ENCODE measurements around the gene MAP3K5.

Gene MAP3K5

GRCh38 chr6:136521911-136522310, 270.4 kb downstream of the MAP3K5 start:
- Histone ChIP-seq H3K27ac (ENCODE audit: low read depth, low read length) (no peak overlapping the region), H3K56ac (ENCODE audit: low read length) (no peak overlapping the region), H3K23ac (ENCODE audit: low read length) (no peak overlapping the region), H3K4me1 (ENCODE audit: control insufficient read depth, low read depth, low read length) (peaks cover 12% of the 10 kb centered on the region), H4K5ac (ENCODE audit: low read length) (no peak overlapping the region), H3K36me3 (ENCODE audit: control insufficient read depth, insufficient read depth, low read length) (no peaks in the 10 kb centered on the region), H3K79me2 (ENCODE audit: control insufficient read depth, insufficient read depth, low read length) (peaks cover 10% of the 10 kb centered on the region), H2BK5ac (ENCODE audit: low read length) (no peak overlapping the region), H3K4ac (ENCODE audit: low read depth, low read length) (no peak overlapping the region), H3K4me3 (ENCODE audit: low read length) (no peak overlapping the region), H3K18ac (ENCODE audit: low read length) (no peak overlapping the region), H2BK15ac (replicated peaks; ENCODE audit: low read depth) (no peak overlapping the region), H3K27me3 (ENCODE audit: insufficient read depth, low read length, poor library complexity) (no peaks in the 10 kb centered on the region), H4K8ac (ENCODE audit: low read depth, low read length) (no peak overlapping the region), H3K9ac (ENCODE audit: low read length) (no peak overlapping the region), H3K79me1 (ENCODE audit: low read length) (peaks cover 8% of the 10 kb centered on the region), H2AK5ac (ENCODE audit: low read length) (no peak overlapping the region), H2BK120ac (ENCODE audit: low read depth, low read length) (no peak overlapping the region), H3K4me2 (ENCODE audit: low read length) (no peak overlapping the region)
- no CpG with 5 or more reads among the region's 4 CpGs for WGBS (ENCODE audit: extremely low coverage, insufficient coverage, low lambda C conversion rate)
- no peak for DNase-seq

- Histone ChIP-seq H3K56ac (ENCODE audit: low read length) (no peak overlapping the region), H2BK120ac (ENCODE audit: low read depth, low read length) (no peak overlapping the region), H2BK5ac (ENCODE audit: low read length) (no peak overlapping the region), H3K27me3 (ENCODE audit: insufficient read depth, low read length, poor library complexity) (no peaks in the 10 kb centered on the region), H3K36me3 (ENCODE audit: control insufficient read depth, insufficient read depth, low read length) (no peaks in the 10 kb centered on the region), H3K4ac (ENCODE audit: low read depth, low read length) (no peak overlapping the region), H3K23ac (ENCODE audit: low read length) (no peak overlapping the region), H3K79me2 (ENCODE audit: control insufficient read depth, insufficient read depth, low read length) (peaks cover 10% of the 10 kb centered on the region), H3K4me2 (ENCODE audit: low read length) (no peak overlapping the region), H2AK5ac (ENCODE audit: low read length) (no peak overlapping the region), H3K27ac (ENCODE audit: low read depth, low read length) (no peak overlapping the region), H4K8ac (ENCODE audit: low read depth, low read length) (no peak overlapping the region), H2BK15ac (replicated peaks; ENCODE audit: low read depth) (no peak overlapping the region), H4K5ac (ENCODE audit: low read length) (no peak overlapping the region), H3K4me1 (ENCODE audit: control insufficient read depth, low read depth, low read length) (peaks cover 9% of the 10 kb centered on the region), H3K9ac (ENCODE audit: low read length) (no peak overlapping the region), H3K4me3 (ENCODE audit: low read length) (no peak overlapping the region), H3K18ac (ENCODE audit: low read length) (no peak overlapping the region), H3K79me1 (ENCODE audit: low read length) (peaks cover 8% of the 10 kb centered on the region)
- no peak for DNase-seq
- WGBS (ENCODE audit: extremely low coverage, insufficient coverage, low lambda C conversion rate), result no CpG with 5 or more reads among the region's 2 CpGs
These were observed 270.9 kb downstream of the MAP3K5 start for GRCh38 chr6:136521427-136521826.

GRCh38 chr6:136520517-136520916, 271.8 kb downstream of the MAP3K5 start:
- no peak overlapping the region for H3K23ac ChIP-seq (ENCODE audit: low read length)
- H2AK5ac ChIP-seq (ENCODE audit: low read length), result no peak overlapping the region
- no peak for DNase-seq
- WGBS (ENCODE audit: extremely low coverage, insufficient coverage, low lambda C conversion rate), result no CpG with 5 or more reads among the region's 3 CpGs
- no peak overlapping the region for H2BK120ac ChIP-seq (ENCODE audit: low read depth, low read length)
- no peak overlapping the region for H3K9ac ChIP-seq (ENCODE audit: low read length)
- H3K36me3 ChIP-seq (ENCODE audit: control insufficient read depth, insufficient read depth, low read length), result no peaks in the 10 kb centered on the region
- no peak overlapping the region for H2BK5ac ChIP-seq (ENCODE audit: low read length)
- no peak overlapping the region for H4K8ac ChIP-seq (ENCODE audit: low read depth, low read length)
- no peak overlapping the region for H3K18ac ChIP-seq (ENCODE audit: low read length)
- no peak overlapping the region for H3K56ac ChIP-seq (ENCODE audit: low read length)
- peaks cover 7% of the 10 kb centered on the region for H3K79me1 ChIP-seq (ENCODE audit: low read length)
- H3K4me3 ChIP-seq (ENCODE audit: low read length), result no peak overlapping the region
- no peak overlapping the region for H4K5ac ChIP-seq (ENCODE audit: low read length)
- no peaks in the 10 kb centered on the region for H3K27me3 ChIP-seq (ENCODE audit: insufficient read depth, low read length, poor library complexity)
- peaks cover 5% of the 10 kb centered on the region for H3K4me1 ChIP-seq (ENCODE audit: control insufficient read depth, low read depth, low read length)
- H3K4me2 ChIP-seq (ENCODE audit: low read length), result no peak overlapping the region
- no peak overlapping the region for H3K27ac ChIP-seq (ENCODE audit: low read depth, low read length)
- peaks cover 10% of the 10 kb centered on the region for H3K79me2 ChIP-seq (ENCODE audit: control insufficient read depth, insufficient read depth, low read length)
- H2BK15ac ChIP-seq (replicated peaks; ENCODE audit: low read depth), result no peak overlapping the region
- H3K4ac ChIP-seq (ENCODE audit: low read depth, low read length), result no peak overlapping the region

- no peak overlapping the region for H2AK5ac ChIP-seq (ENCODE audit: low read length)
- H3K79me1 ChIP-seq (ENCODE audit: low read length), result peaks cover 7% of the 10 kb centered on the region
- no peak for DNase-seq
- no peak overlapping the region for H3K4me3 ChIP-seq (ENCODE audit: low read length)
- no peak overlapping the region for H3K4ac ChIP-seq (ENCODE audit: low read depth, low read length)
- no peak overlapping the region for H3K4me2 ChIP-seq (ENCODE audit: low read length)
- H3K4me1 ChIP-seq (ENCODE audit: control insufficient read depth, low read depth, low read length), result no peaks in the 10 kb centered on the region
- H3K27ac ChIP-seq (ENCODE audit: low read depth, low read length), result no peak overlapping the region
- H2BK15ac ChIP-seq (replicated peaks; ENCODE audit: low read depth), result no peak overlapping the region
- H3K18ac ChIP-seq (ENCODE audit: low read length), result no peak overlapping the region
- H3K79me2 ChIP-seq (ENCODE audit: control insufficient read depth, insufficient read depth, low read length), result peaks cover 5% of the 10 kb centered on the region
- H4K5ac ChIP-seq (ENCODE audit: low read length), result no peak overlapping the region
- H3K56ac ChIP-seq (ENCODE audit: low read length), result no peak overlapping the region
- WGBS (ENCODE audit: extremely low coverage, insufficient coverage, low lambda C conversion rate), result no CpG with 5 or more reads among the region's 3 CpGs
- H4K8ac ChIP-seq (ENCODE audit: low read depth, low read length), result no peak overlapping the region
- no peak overlapping the region for H2BK5ac ChIP-seq (ENCODE audit: low read length)
- no peaks in the 10 kb centered on the region for H3K36me3 ChIP-seq (ENCODE audit: control insufficient read depth, insufficient read depth, low read length)
- H3K27me3 ChIP-seq (ENCODE audit: insufficient read depth, low read length, poor library complexity), result no peaks in the 10 kb centered on the region
- no peak overlapping the region for H3K9ac ChIP-seq (ENCODE audit: low read length)
- H3K23ac ChIP-seq (ENCODE audit: low read length), result no peak overlapping the region
- no peak overlapping the region for H2BK120ac ChIP-seq (ENCODE audit: low read depth, low read length)
These were observed 274.7 kb downstream of the MAP3K5 start for GRCh38 chr6:136517582-136517981.

GRCh38 chr6:136517002-136517401, 275.3 kb downstream of the MAP3K5 start:
- Histone ChIP-seq H3K4me1 (ENCODE audit: control insufficient read depth, low read depth, low read length) (no peaks in the 10 kb centered on the region), H2BK5ac (ENCODE audit: low read length) (no peak overlapping the region), H3K56ac (ENCODE audit: low read length) (no peak overlapping the region), H3K4me2 (ENCODE audit: low read length) (no peak overlapping the region), H4K5ac (ENCODE audit: low read length) (no peak overlapping the region), H3K36me3 (ENCODE audit: control insufficient read depth, insufficient read depth, low read length) (no peaks in the 10 kb centered on the region), H2BK15ac (replicated peaks; ENCODE audit: low read depth) (no peak overlapping the region), H4K8ac (ENCODE audit: low read depth, low read length) (no peak overlapping the region), H3K79me2 (ENCODE audit: control insufficient read depth, insufficient read depth, low read length) (peaks cover 4% of the 10 kb centered on the region), H3K23ac (ENCODE audit: low read length) (no peak overlapping the region), H3K27ac (ENCODE audit: low read depth, low read length) (no peak overlapping the region), H2AK5ac (ENCODE audit: low read length) (no peak overlapping the region), H3K4ac (ENCODE audit: low read depth, low read length) (no peak overlapping the region), H3K18ac (ENCODE audit: low read length) (no peak overlapping the region), H2BK120ac (ENCODE audit: low read depth, low read length) (no peak overlapping the region), H3K9ac (ENCODE audit: low read length) (no peak overlapping the region), H3K4me3 (ENCODE audit: low read length) (no peak overlapping the region), H3K27me3 (ENCODE audit: insufficient read depth, low read length, poor library complexity) (no peaks in the 10 kb centered on the region), H3K79me1 (ENCODE audit: low read length) (peaks cover 7% of the 10 kb centered on the region)
- DNase-seq, result no peak

GRCh38 chr6:136514591-136514990, 277.7 kb downstream of the MAP3K5 start:
- H3K4me1 ChIP-seq (ENCODE audit: control insufficient read depth, low read depth, low read length), result no peaks in the 10 kb centered on the region
- no peak overlapping the region for H3K18ac ChIP-seq (ENCODE audit: low read length)
- no peak overlapping the region for H4K5ac ChIP-seq (ENCODE audit: low read length)
- no peaks in the 10 kb centered on the region for H3K27me3 ChIP-seq (ENCODE audit: insufficient read depth, low read length, poor library complexity)
- no peaks in the 10 kb centered on the region for H3K36me3 ChIP-seq (ENCODE audit: control insufficient read depth, insufficient read depth, low read length)
- no peak overlapping the region for H3K4me3 ChIP-seq (ENCODE audit: low read length)
- no peak for DNase-seq
- H2BK5ac ChIP-seq (ENCODE audit: low read length), result no peak overlapping the region
- H3K27ac ChIP-seq (ENCODE audit: low read depth, low read length), result no peak overlapping the region
- no peak overlapping the region for H3K23ac ChIP-seq (ENCODE audit: low read length)
- no peak overlapping the region for H3K4me2 ChIP-seq (ENCODE audit: low read length)
- no peak overlapping the region for H3K9ac ChIP-seq (ENCODE audit: low read length)
- no peak overlapping the region for H3K4ac ChIP-seq (ENCODE audit: low read depth, low read length)
- H4K8ac ChIP-seq (ENCODE audit: low read depth, low read length), result no peak overlapping the region
- H2BK120ac ChIP-seq (ENCODE audit: low read depth, low read length), result no peak overlapping the region
- H2BK15ac ChIP-seq (replicated peaks; ENCODE audit: low read depth), result no peak overlapping the region
- peaks cover 4% of the 10 kb centered on the region for H3K79me1 ChIP-seq (ENCODE audit: low read length)
- H2AK5ac ChIP-seq (ENCODE audit: low read length), result no peak overlapping the region
- no peak overlapping the region for H3K56ac ChIP-seq (ENCODE audit: low read length)
- WGBS (ENCODE audit: extremely low coverage, insufficient coverage, low lambda C conversion rate), result no CpG with 5 or more reads among the region's 4 CpGs
- H3K79me2 ChIP-seq (ENCODE audit: control insufficient read depth, insufficient read depth, low read length), result no peaks in the 10 kb centered on the region
